GM21528 (cell line): ENCODE results near the gene PRR36.
"Not testable (repeated sequence)": the region's sequence is repeated elsewhere in the genome, so short reads cannot be mapped to it uniquely, and the experiment has no call there.

Experiments used
- ATAC-seq: cut with Tn5 transposase; IDR thresholded peaks from one replicate; pipeline ENCODE4 v1.9.1; 2021; ENCODE audit warnings: mild to moderate bottlenecking, moderate library complexity; ENCODE audit not compliant: unreplicated experiment, low FRiP score

The PRR36 gene

GRCh38 chr19:7874076-7874896 lies at the start of gene PRR36:
Gene PRR36, minus strand, starts transcription at chr19:7874390. Its CDS starts 701 bp downstream, at chr19:7873689.
- ATAC-seq = no peak

DNA sequence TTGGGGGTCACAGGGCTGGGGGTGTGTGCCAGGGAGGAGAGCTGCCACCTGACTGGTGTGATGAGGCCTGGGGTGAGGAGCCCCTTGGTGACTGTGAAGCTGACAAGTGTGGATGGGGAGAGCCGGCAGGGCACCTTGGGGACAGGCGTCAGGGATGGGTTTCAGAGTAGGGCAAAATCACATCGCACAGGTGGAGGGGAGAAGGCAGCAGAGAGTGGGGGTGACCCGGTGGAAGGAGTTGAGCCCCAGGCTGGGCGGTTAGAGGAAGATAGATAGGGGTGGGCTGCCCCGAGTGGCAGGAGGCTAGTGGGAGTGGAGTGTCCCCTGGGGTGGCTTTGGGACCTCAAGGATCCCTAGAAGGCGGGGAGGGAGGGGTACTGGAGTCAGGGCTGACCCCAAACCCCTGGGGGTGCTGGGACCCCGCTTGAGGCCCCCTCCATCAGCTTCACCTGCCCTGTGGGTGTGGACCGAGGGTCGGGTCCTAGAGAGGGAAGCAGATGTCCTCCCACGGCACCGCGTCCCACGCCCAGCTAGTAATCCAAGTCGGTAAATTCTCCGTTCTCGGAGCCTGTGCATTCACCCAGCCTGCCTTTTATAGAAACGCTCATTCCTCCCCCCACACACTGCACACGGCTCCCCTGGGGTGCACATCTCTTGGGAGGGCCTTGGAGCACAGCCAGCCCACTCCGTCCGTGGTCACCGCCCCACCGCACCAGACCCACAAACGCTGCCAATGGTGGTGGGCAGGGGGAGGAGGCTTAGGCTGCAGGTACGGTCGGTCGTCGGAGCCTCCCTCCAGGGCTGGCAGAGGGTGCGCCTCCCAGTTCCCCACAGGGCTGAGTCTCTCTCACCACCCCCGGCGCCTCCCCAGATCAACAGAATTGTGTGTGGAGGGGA lies 49.4 kb upstream of the PRR36 start:
- no peak for ATAC-seq

GRCh38 chr19:7922836-7923195 lies 48.6 kb upstream of the PRR36 start:
- ATAC-seq = no peak

- no peak for ATAC-seq
Observed at GRCh38 chr19:7921967-7922835, 48.0 kb upstream of the PRR36 start.

DNA sequence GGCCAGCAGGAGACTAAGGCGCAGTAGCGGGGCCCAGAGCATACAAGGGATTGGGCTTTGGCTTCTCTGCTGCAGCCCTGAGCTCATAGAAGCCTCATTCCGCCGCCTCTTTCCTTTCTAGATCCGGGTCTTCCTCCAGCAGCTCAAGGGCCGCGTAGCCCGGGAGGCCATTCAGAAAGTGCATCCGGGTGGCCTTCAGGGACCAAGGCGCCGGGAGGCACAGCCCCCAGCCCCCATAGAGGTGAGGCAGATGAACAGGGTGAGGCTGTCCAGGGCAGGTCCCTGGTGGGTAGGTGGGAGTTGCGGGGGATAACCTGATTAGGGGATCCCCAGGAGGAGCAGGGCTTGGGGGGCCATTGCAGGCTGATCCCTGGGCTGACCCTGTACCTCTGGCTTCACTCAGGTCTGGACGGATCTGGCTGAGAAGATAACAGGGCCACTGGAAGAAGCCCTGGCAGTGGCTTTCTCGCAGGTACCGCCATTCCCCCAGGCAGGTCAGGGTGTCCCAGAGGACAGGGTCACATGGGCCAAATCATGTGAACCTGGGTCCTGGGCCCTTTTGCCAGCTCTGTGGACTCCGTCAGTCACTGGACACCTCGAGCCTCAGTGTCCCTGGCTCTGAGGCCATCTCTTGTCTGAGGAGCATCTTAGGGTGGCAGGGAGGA lies 47.2 kb upstream of the PRR36 start:
- ATAC-seq = no peak

DNA sequence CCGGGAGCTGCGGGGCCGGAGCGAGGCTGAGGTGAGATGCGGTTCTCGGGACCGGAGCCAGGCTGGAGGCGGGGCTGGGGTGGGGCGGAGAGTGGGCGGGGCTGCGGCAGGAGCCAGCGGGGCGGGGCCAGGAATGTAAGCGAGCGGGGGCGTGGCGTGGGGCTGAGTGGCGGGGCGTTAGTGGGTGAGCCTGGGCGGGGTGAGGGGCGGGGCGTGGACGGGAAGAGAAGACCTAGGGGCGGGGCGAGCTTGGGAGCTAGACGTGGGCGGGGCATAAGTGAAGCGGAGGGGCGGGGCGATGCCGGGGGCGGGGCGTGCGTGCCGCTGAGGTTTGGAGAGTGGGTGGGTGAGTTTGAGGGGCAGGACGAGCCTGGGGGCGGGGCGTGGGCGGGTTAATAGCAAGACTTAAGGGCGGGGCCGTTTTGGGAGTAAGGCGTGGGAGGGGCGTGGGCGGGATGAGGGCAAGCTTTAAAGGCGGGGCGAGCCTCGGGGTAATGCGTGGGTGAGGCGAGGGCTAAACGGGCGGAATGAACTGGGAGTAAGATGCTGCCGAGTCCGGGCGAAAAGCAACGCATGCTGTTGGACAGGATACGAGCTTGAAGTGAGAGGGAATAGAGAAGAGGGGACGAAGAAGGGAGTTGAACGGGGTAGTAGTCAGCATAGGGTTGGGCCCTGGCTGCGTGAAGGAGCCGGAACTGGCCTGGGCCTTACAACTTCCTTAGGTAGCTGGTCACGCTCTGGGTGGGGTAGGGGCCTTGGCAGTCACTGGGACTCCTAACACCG lies 46.5 kb upstream of the PRR36 start:
- ATAC-seq = peak; percentile 45

DNA sequence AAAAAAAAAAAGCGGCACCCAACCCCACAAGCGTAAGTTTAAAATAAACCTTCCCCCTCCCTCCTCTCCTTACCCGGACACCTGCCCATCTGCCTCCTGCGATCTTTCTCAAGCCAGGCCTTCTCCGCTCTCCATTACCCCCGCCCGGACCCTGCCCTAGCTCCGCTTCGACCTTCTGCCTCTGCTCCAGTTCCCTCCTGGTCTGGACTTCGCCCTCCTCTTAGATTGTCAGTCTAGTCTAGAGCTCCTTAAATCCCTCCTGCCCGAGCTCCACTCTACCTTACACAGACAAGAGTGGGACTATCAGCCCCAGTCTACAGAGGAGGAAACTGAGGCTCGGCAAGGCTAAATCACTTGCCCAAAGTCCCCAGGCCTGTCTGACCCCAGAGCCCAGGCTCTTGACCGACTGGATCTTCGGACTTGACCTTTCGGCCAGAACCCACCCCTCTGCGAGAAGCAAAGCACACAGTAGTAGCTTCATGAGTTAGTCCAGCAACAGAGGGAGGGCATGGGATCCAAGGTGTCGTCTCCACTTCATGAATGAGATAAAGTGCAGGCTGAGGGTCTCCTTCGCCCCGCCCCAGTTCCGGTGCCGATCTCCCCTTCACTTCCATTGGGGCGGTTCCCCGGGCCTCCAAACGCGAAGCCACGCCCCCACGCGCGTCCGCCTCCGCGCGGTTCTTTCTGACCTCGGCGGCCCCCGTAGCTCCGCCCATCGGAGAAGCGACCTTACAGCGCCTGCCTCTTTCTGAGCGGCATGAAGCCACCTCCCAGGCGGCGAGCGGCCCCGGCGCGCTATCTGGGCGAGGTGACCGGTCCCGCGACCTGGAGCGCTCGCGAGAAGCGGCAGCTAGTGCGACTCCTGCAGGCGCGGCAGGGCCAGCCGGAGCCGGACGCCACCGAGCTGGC lies 45.7 kb upstream of the PRR36 start, which contains the start of gene SNAPC2:
SNAPC2 (plus strand) TSS at position 729 of the 909 bp plus-strand sequence; CDS start at position 758, 29 bp downstream.
- peak; percentile 58 for ATAC-seq

DNA sequence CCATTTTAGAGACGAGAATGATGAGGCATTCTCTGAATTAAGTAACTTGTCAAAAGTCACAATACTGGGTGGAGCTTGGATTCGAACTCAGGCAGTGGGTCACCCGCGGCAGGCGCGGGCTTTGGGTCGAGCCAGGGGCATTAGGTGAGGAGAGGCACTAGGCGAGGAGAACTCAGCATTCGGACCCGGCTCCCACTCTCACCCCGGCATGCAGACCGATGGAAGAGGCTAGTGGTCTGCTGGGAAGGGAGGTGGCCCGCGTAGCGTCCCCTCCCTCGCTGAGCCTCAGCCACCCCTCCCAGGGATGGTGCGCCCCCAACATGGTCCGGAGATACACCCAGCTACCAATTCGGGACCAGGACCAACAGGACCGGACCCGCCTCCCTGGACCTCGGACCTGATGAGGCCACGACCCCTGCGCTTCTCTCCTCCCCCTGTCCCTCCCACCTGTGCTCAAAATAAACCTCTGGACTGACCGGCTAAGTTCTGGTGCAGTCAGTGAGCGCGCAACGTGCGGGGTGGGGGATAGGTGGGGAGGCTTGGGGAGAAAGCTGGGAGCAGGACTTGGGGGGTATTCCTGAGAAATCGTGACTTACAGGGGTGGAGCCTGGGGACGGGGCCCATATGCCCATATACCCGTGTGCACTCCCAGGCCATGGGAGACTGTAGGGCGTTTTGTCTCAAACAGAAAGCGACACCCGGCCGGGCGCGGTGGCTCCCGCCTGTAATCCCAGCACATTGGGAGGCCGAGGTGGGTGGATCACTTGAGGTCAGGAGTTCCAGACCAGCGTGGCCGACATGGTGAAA lies 44.6 kb upstream of the PRR36 start:
- no peak for ATAC-seq

- not testable (repeated sequence) for ATAC-seq
Observed at GRCh38 chr19:7918062-7918614, 43.9 kb upstream of the PRR36 start.

- no peak for ATAC-seq
Observed at GRCh38 chr19:7917267-7918061, 43.3 kb upstream of the PRR36 start.

DNA sequence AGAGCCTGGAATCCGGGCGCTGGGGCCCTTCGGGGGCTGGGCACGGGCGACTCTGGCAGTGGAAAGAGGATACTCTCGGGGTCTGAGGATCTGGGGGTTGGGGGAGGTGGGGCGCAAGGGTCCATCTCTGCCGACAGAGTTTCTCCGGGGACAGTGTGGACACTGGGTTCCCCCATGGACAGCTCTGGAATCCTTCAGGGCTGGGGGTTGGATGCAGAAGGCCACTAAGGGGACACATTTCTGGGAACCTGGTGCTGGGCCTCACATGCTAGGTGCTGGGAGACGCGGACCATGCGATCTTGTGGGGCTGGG lies 42.7 kb upstream of the PRR36 start:
- ATAC-seq = no peak

DNA sequence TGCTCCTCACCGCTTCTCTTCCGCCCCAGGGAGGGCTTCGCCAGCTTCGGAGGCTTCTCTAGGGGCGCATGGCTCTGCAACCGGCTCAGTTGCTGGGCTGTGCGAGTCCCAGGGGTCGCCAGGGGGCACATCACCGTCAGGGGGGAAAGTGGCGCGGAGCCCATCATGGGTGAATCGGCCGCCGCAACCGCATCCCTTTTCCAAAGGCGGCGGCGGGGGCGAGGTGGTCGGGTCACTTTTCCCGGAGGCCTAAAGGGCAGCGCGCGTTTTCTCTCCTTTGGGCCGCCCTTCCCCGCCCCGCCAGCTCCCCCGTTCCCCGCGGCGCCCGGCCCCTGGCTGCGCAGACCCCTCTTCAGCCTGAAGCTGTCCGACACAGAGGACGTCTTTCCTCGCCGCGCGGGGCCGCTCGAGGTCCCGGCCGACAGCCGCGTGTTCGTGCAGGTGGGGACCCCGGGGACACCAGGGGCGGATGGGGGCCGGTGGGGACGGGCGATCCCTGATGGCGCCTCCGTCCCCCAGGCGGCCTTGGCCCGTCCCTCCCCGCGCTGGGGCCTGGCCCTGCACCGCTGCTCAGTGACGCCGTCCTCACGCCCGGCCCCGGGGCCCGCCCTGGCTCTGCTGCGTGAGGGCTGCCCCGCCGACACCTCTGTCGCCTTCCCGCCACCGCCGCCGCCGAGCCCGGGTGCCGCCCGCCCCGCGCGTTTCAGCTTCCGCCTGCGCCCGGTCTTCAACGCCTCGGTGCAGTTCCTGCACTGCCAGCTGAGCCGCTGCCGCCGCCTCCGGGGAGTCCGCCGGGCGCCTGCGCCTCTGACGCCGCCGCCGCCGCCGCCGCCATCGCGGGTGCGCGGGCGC lies 42.1 kb upstream of the PRR36 start:
- no peak for ATAC-seq

- no peak for ATAC-seq
Observed at GRCh38 chr19:7915250-7916102, 41.3 kb upstream of the PRR36 start.

DNA sequence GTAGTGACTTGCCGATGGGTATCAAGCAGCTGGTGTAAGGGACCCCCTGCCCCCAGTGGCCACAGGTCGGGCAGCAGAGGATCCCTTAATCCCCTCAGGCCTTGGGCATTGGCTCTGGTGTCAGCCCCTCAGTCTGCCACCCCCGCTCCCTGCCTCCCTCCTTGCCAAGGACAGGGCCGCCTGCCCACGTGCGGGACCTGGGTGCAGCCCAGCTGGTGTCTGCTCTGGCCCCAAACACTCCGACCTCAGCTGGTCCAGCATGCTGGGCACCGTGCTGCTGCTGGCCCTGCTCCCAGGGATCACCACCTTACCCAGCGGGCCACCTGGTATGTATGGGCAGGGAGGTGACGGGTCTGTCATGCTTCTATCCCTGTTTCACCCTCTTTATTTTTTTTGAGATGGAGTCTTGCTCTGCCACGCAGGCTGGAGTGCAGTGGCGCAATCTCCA lies 40.4 kb upstream of the PRR36 start, which contains the start of gene TGFBR3L:
TGFBR3L (plus strand) TSS at position 233 of the 448 bp plus-strand sequence.
- ATAC-seq = no peak
